Loucy (cell line): Measurements from ENCODE around the gene SIL1.

Experiments used
- EZH2phosphoT487 ChIP-seq: fragments of 200-600 bp; IDR thresholded peaks from 2 replicates; pipeline ENCODE4 v1.6.1; 2018; ENCODE audit warnings: antibody characterized with exemption, mild to moderate bottlenecking, moderate library complexity, borderline replicate concordance
- TF ChIP-seq, protein P1 (sequence below): fragments of 200-600 bp; sonication (generic); conservative IDR thresholded peaks from 2 replicates; pipeline ENCODE4 v1.5.1; 2014; ENCODE audit warnings: mild to moderate bottlenecking, antibody characterized with exemption, low read length

DNA sequence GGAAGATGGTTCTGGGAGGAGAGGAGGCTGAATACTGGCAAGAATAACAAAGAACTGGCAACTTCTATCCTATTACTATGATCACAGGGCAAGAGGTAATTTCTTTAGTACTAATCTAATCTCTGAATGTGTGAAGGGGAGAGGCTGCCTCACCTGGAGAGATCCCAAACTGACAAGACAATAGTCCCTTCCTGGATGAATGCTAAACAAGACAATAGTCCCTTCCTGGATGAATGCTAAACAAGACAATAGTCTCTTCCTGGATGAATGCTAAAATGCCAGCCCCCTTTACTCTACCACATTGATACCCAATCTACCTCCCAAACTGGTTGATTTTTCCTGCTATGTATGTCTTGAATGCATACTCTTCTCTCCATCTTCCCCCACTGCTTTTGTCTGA, 145.2 kb downstream of the SIL1 start:
- TF ChIP-seq, protein P1, sequence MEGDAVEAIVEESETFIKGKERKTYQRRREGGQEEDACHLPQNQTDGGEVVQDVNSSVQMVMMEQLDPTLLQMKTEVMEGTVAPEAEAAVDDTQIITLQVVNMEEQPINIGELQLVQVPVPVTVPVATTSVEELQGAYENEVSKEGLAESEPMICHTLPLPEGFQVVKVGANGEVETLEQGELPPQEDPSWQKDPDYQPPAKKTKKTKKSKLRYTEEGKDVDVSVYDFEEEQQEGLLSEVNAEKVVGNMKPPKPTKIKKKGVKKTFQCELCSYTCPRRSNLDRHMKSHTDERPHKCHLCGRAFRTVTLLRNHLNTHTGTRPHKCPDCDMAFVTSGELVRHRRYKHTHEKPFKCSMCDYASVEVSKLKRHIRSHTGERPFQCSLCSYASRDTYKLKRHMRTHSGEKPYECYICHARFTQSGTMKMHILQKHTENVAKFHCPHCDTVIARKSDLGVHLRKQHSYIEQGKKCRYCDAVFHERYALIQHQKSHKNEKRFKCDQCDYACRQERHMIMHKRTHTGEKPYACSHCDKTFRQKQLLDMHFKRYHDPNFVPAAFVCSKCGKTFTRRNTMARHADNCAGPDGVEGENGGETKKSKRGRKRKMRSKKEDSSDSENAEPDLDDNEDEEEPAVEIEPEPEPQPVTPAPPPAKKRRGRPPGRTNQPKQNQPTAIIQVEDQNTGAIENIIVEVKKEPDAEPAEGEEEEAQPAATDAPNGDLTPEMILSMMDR: no peak
- no peak for TF ChIP-seq EZH2phosphoT487
